K562 (cell line): ENCODE data around the gene SPON1. TPM values are rescaled to one million over a fixed set of nuclear protein-coding genes. Genes with fewer than 3 reads are reported as not detected.

Experiments
- ATF7 ChIP-seq: fragments of 450-650 bp; IDR thresholded peaks from 2 replicates; pipeline ENCODE4 v1.7.1; 2014; ENCODE audit warnings: mild to moderate bottlenecking, moderate library complexity
- CBFA2T3 ChIP-seq: fragments of 450-650 bp; IDR thresholded peaks from 2 replicates; pipeline ENCODE4 v1.6.1; 2017
- CEBPG ChIP-seq, 3 experiments: fragments of 200-800 bp in 1 of 3; sonication (Bioruptor generic) in 1 of 3; sonication (generic) in 1 of 3; formaldehyde crosslinking in 1 of 3; IDR thresholded peaks in 2 of 3; conservative IDR thresholded peaks in 1 of 3; 2 replicates each; pipeline versions ENCODE4 v1.6.1 to v1.8.0; 2016 to 2022; ENCODE audit warnings: missing compliant biosample characterization in 2 of 3, missing genetic modification characterization in 2 of 3, mild to moderate bottlenecking in 1 of 3, missing genetic modification reagents in 1 of 3
- CHD1 ChIP-seq: fragments of 200-600 bp; sonication (generic); IDR thresholded peaks from one replicate; pipeline ENCODE4 v1.6.1; 2012; ENCODE audit warnings: mild to moderate bottlenecking, moderate library complexity, low read length, inconsistent platforms
- FOXJ2 ChIP-seq: fragments of 200-800 bp; sonication (Bioruptor generic); IDR thresholded peaks from 2 replicates; pipeline ENCODE4 v1.6.1; 2016; ENCODE audit warnings: missing genetic modification characterization, missing compliant biosample characterization
- POLR2H ChIP-seq: IDR thresholded peaks from 2 replicates; pipeline ENCODE4 v1.6.1; 2016; ENCODE audit warnings: missing genetic modification characterization, low read depth, mild to moderate bottlenecking, control low read depth, missing compliant biosample characterization, moderate library complexity
- SMAD4 ChIP-seq: fragments of 250-450 bp; sonication (Bioruptor Pico); conservative IDR thresholded peaks from 2 replicates; pipeline ENCODE4 v1.8.0; 2021; ENCODE audit warnings: inconsistent platforms, mild to moderate bottlenecking, moderate library complexity
- SMARCA4 ChIP-seq: fragments of 450-650 bp; IDR thresholded peaks from 2 replicates; pipeline ENCODE4 v1.6.1; 2016
- SOX6 ChIP-seq: fragments of 450-650 bp; IDR thresholded peaks from 2 replicates; pipeline ENCODE4 v1.6.1; 2014; ENCODE audit warnings: mild to moderate bottlenecking
- TOE1 ChIP-seq, 2 experiments: fragments of 450-650 bp in 1 of 2; sonication (generic) in 1 of 2; formaldehyde crosslinking in 1 of 2; IDR thresholded peaks; 2 replicates each; pipeline versions ENCODE4 v1.7.1 to v1.8.0; 2016 to 2022; ENCODE audit warnings: borderline replicate concordance in 2 of 2, mild to moderate bottlenecking in 2 of 2, antibody characterized with exemption in 1 of 2, inconsistent platforms in 1 of 2, low read depth in 1 of 2, missing genetic modification reagents in 1 of 2, moderate library complexity in 1 of 2
- TRIM24 ChIP-seq, 2 experiments: fragments of 450-650 bp; IDR thresholded peaks; 2 replicates each; pipeline ENCODE4 v1.6.1; 2016
- polyA plus RNA-seq, 8 experiments: library from polyadenylated mRNA; depleted of rRNA in 4 of 8; stranded (reverse) in 5 of 8; unstranded in 3 of 8; fragments of >200 nt; fragmentation: Nextera tagmentation in 2 of 8; fragmentation: Illumina TruSeq in 1 of 8; extraction: Ambion mirVana in 2 of 8; extraction: Trizol in 1 of 8; gene quantifications; 2 replicates each; pipeline versions ENCODE4 v1.2.1 to v1.2.3, GENCODE V29; 2011 to 2014; ENCODE audit warnings: inconsistent platforms in 1 of 8, missing spikeins in 1 of 8
- total RNA-seq, 7 experiments: library from RNA; depleted of rRNA in 6 of 7; stranded (reverse); fragments of >200 nt in 6 of 7; fragmentation: Illumina TruSeq in 2 of 7; extraction: Trizol in 2 of 7; gene quantifications; 2 replicates each; pipeline versions ENCODE4 v1.2.1 to v1.2.3, GENCODE V29; 2011 to 2021; ENCODE audit warnings: low replicate concordance in 1 of 7
- TF ChIP-seq, protein P1 (sequence below): sonication (generic); IDR thresholded peaks from 2 replicates; pipeline ENCODE4 v1.6.1; 2016
- TF ChIP-seq, protein P2 (sequence below), 2 experiments: fragments of 450-650 bp in 1 of 2; sonication (generic) in 1 of 2; formaldehyde crosslinking in 1 of 2; IDR thresholded peaks in 1 of 2; conservative IDR thresholded peaks in 1 of 2; 2 replicates each; pipeline versions ENCODE4 v1.6.1 to v1.8.1; 2016 to 2023; ENCODE audit warnings: mild to moderate bottlenecking in 2 of 2, moderate library complexity in 2 of 2, inconsistent platforms in 1 of 2, missing genetic modification reagents in 1 of 2
- TF ChIP-seq, protein P3 (sequence below): fragments of 450-650 bp; formaldehyde crosslinking; IDR thresholded peaks from 2 replicates; pipeline ENCODE4 v1.4.0; 2020; ENCODE audit warnings: mild to moderate bottlenecking, mixed read lengths
- TF ChIP-seq, protein P4 (sequence below): IDR thresholded peaks from 2 replicates; pipeline ENCODE4 v1.6.1; 2011; ENCODE audit not compliant: insufficient read length; ENCODE audit errors: extremely low read depth
- TF ChIP-seq, protein P5 (sequence below): sonication (generic); formaldehyde crosslinking; IDR thresholded peaks from 2 replicates; pipeline ENCODE4 v1.5.0; 2020; ENCODE audit warnings: missing genetic modification reagents
- TF ChIP-seq, protein P6 (sequence below): IDR thresholded peaks from 2 replicates; pipeline ENCODE4 v1.6.1; 2014; ENCODE audit warnings: antibody characterized with exemption

The SPON1 gene
- total and polyA plus RNA-seq, 9 of the 15 experiments (the other 6 are each of a cell fraction or from before 2014, with no cell fraction given), result 0.04 to 0.06 TPM; not detected in 7

DNA sequence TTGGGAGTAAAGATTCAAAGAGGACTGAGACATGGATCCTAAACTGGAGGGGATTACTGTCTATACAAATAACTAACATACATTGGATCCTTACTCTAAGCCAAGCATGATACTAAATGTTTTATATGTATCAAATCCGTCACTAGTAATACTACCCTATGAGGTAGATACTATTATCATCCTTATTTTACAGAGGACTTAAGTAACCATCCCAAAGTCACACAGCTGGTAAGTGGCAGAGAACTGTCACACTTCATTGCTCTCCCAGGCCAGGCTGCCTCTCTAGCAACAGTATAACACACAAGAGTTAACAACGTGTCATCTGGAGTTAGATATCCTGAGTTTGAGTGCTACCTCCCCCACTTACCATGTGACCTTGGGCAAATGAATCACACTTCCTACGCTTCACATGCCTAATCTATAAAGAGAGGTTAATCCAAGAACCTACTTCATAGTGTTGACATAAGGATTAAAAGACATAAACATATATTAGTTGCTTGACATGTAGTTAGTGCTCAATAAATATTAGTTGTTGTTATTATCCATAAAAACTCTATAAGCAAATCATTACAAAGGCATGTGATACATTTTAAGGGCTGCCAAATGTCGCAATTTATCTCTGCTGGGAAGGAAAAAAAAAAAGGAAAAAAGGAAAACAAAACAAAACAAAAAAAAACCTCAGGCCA is 33.8 kb upstream of the SPON1 start (continued):
- TF ChIP-seq, protein P1, sequence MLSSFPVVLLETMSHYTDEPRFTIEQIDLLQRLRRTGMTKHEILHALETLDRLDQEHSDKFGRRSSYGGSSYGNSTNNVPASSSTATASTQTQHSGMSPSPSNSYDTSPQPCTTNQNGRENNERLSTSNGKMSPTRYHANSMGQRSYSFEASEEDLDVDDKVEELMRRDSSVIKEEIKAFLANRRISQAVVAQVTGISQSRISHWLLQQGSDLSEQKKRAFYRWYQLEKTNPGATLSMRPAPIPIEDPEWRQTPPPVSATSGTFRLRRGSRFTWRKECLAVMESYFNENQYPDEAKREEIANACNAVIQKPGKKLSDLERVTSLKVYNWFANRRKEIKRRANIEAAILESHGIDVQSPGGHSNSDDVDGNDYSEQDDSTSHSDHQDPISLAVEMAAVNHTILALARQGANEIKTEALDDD, result peak; percentile 84
- TF ChIP-seq CBFA2T3 (peak; percentile 69), CHD1 (no peak), TOE1 (IDR thresholded peaks at IDR 0.05; ENCODE audit: borderline replicate concordance) (peak; percentile 57; the same call in 1 of the 2 replicates), TOE1 (CRISPR knock-in tag; IDR thresholded peaks at IDR 0.05; ENCODE audit: borderline replicate concordance, low read depth) (no peak), POLR2H (tag) (0 out of 2 replicates have a peak, but pooled peaks have one; percentile 54), CEBPG (CRISPR knock-in tag; IDR thresholded peaks at IDR 0.05) (no peak), CEBPG (tag; conservative IDR thresholded peaks at IDR 0.05 in 1 of 2, IDR thresholded peaks at IDR 0.05 in 1 of 2) (peak in 1 of 2 experiments; percentile 76; a peak in 2 of 4 replicates), SOX6 (peak; percentile 47; the same call in 1 of the 2 replicates), FOXJ2 (tag) (peak; percentile 71), SMAD4 (CRISPR knock-in tag) (no peak), TRIM24 (IDR thresholded peaks at IDR 0.05) (0 out of 4 replicates have a peak, but pooled peaks of 1 of the 2 experiments have one; percentile 37), SMARCA4 (peak; percentile 70; the same call in 1 of the 2 replicates), ATF7 (peak; percentile 29; the same call in 1 of the 2 replicates)
- TF ChIP-seq, protein P2, sequence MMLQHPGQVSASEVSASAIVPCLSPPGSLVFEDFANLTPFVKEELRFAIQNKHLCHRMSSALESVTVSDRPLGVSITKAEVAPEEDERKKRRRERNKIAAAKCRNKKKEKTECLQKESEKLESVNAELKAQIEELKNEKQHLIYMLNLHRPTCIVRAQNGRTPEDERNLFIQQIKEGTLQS (IDR thresholded peaks at IDR 0.05), result peak; percentile 46; the same call in 1 of the 2 replicates
- TF ChIP-seq, protein P2 (CRISPR knock-in tag; conservative IDR thresholded peaks at IDR 0.05), result no peak
- TF ChIP-seq, protein P3, sequence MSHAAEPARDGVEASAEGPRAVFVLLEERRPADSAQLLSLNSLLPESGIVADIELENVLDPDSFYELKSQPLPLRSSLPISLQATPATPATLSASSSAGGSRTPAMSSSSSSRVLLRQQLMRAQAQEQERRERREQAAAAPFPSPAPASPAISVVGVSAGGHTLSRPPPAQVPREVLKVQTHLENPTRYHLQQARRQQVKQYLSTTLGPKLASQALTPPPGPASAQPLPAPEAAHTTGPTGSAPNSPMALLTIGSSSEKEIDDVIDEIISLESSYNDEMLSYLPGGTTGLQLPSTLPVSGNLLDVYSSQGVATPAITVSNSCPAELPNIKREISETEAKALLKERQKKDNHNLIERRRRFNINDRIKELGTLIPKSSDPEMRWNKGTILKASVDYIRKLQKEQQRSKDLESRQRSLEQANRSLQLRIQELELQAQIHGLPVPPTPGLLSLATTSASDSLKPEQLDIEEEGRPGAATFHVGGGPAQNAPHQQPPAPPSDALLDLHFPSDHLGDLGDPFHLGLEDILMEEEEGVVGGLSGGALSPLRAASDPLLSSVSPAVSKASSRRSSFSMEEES (CRISPR knock-in tag), result 0 out of 2 replicates have a peak, but pooled peaks have one; percentile 23
- TF ChIP-seq, protein P4, sequence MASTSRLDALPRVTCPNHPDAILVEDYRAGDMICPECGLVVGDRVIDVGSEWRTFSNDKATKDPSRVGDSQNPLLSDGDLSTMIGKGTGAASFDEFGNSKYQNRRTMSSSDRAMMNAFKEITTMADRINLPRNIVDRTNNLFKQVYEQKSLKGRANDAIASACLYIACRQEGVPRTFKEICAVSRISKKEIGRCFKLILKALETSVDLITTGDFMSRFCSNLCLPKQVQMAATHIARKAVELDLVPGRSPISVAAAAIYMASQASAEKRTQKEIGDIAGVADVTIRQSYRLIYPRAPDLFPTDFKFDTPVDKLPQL, result no peak
- TF ChIP-seq, protein P5, sequence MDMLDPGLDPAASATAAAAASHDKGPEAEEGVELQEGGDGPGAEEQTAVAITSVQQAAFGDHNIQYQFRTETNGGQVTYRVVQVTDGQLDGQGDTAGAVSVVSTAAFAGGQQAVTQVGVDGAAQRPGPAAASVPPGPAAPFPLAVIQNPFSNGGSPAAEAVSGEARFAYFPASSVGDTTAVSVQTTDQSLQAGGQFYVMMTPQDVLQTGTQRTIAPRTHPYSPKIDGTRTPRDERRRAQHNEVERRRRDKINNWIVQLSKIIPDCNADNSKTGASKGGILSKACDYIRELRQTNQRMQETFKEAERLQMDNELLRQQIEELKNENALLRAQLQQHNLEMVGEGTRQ (CRISPR knock-in tag), result peak; percentile 57
- TF ChIP-seq, protein P6, sequence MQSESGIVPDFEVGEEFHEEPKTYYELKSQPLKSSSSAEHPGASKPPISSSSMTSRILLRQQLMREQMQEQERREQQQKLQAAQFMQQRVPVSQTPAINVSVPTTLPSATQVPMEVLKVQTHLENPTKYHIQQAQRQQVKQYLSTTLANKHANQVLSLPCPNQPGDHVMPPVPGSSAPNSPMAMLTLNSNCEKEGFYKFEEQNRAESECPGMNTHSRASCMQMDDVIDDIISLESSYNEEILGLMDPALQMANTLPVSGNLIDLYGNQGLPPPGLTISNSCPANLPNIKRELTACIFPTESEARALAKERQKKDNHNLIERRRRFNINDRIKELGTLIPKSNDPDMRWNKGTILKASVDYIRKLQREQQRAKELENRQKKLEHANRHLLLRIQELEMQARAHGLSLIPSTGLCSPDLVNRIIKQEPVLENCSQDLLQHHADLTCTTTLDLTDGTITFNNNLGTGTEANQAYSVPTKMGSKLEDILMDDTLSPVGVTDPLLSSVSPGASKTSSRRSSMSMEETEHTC, result peak; percentile 59
